Kidney epithelial cell (primary cell): ENCODE data around the gene RAF1. TPM values are rescaled to one million over a fixed set of nuclear protein-coding genes. Genes with fewer than 3 reads are reported as not detected.
"Not testable (repeated sequence)": the region's sequence is repeated elsewhere in the genome, so short reads cannot be mapped to it uniquely, and the experiment has no call there.

Experiments
- DNase-seq: peaks from one replicate; pipeline ENCODE4 v3.0.0-alpha.2; 2010; ENCODE audit warnings: low read depth
- H3K27me3 ChIP-seq: 2 replicates; pipeline ENCODE4 v1.6.0; 2011; ENCODE audit warnings: low read length; ENCODE audit not compliant: control insufficient read depth, insufficient read depth
- H3K36me3 ChIP-seq: 2 replicates; pipeline ENCODE4 v1.5.1; 2011; ENCODE audit warnings: low read length; ENCODE audit not compliant: control insufficient read depth, insufficient read depth
- H3K4me3 ChIP-seq: 2 replicates; pipeline ENCODE4 v1.5.1; 2011; ENCODE audit warnings: low read depth, mild to moderate bottlenecking, control low read depth, low read length
- CTCF ChIP-seq: IDR thresholded peaks from 2 replicates; pipeline ENCODE4 v1.5.1; 2011; ENCODE audit warnings: mild to moderate bottlenecking, moderate library complexity, low read length, control low read depth, inconsistent platforms; ENCODE audit not compliant: insufficient read depth, poor library complexity, severe bottlenecking
- total RNA-seq: library from RNA; depleted of rRNA; stranded (reverse); fragments of >200 nt; gene quantifications from 2 replicates; pipeline ENCODE4 v1.2.3, GENCODE V29; 2015

RAF1 gene
- total RNA-seq, 1 donor from 2014 or later = 56.9 TPM

- DNase-seq = no peak
- H3K27me3 ChIP-seq = no peaks in the 10 kb centered on the region
- TF ChIP-seq CTCF = no peak
- no peaks in the 10 kb centered on the region for H3K36me3 ChIP-seq
- no peak overlapping the region for H3K4me3 ChIP-seq
These were observed 18.1 kb upstream of the RAF1 start for GRCh38 chr3:12681943-12682390.

- DNase-seq = no peak
These were observed 17.4 kb upstream of the RAF1 start for GRCh38 chr3:12681089-12681942.

GRCh38 chr3:12679468-12679867 is 15.6 kb upstream of the RAF1 start:
- no peaks in the 10 kb centered on the region for H3K36me3 ChIP-seq
- H3K27me3 ChIP-seq = no peaks in the 10 kb centered on the region
- DNase-seq = no peak

More at GRCh38 chr3:12681089-12681942, 17.4 kb upstream of the RAF1 start:
- TF ChIP-seq CTCF = no peak
- H3K27me3 ChIP-seq = no peaks in the 10 kb centered on the region
- H3K4me3 ChIP-seq = no peak overlapping the region
- no peaks in the 10 kb centered on the region for H3K36me3 ChIP-seq

GRCh38 chr3:12677616-12678015 is 13.7 kb upstream of the RAF1 start:
- no peaks in the 10 kb centered on the region for H3K27me3 ChIP-seq
- no peak for TF ChIP-seq CTCF
- DNase-seq = no peak
- H3K4me3 ChIP-seq = no peak overlapping the region
- no peaks in the 10 kb centered on the region for H3K36me3 ChIP-seq

More at GRCh38 chr3:12679468-12679867, 15.6 kb upstream of the RAF1 start:
- H3K4me3 ChIP-seq = no peak overlapping the region
- TF ChIP-seq CTCF = no peak

GRCh38 chr3:12675115-12675810 is 11.3 kb upstream of the RAF1 start:
- H3K4me3 ChIP-seq = no peak overlapping the region
- no peak for DNase-seq
- no peaks in the 10 kb centered on the region for H3K27me3 ChIP-seq
- no peak for TF ChIP-seq CTCF
- no peaks in the 10 kb centered on the region for H3K36me3 ChIP-seq

- DNase-seq, H3K4me3 ChIP-seq, H3K36me3 ChIP-seq, H3K27me3 ChIP-seq: not testable (repeated sequence)
These were observed 10.2 kb upstream of the RAF1 start for GRCh38 chr3:12673956-12674736.
